Neural cell (in vitro differentiated cells): Measurements from ENCODE around the gene MARS1. TPM values are rescaled to one million over a fixed set of nuclear protein-coding genes. Genes with fewer than 3 reads are reported as not detected.

Experiments
- H2AFZ ChIP-seq: fragments of 200-600, 300-800 bp; sonication (generic), shearing (Covaris generic); 2 replicates; pipeline ENCODE4 v1.6.0; 2014; ENCODE audit warnings: low read depth, mild to moderate bottlenecking, antibody characterized with exemption, low read length, moderate library complexity
- H3F3A ChIP-seq: fragments of 200-600 bp; shearing (Covaris generic); 2 replicates; pipeline ENCODE4 v1.6.1; 2016; ENCODE audit warnings: mild to moderate bottlenecking, moderate library complexity, mixed read lengths, antibody characterized with exemption, low read length; ENCODE audit not compliant: insufficient read depth, poor library complexity, severe bottlenecking
- H3K27ac ChIP-seq: fragments of 200-600, 300-800 bp; sonication (generic), shearing (Covaris generic); 2 replicates; pipeline ENCODE4 v1.5.1; 2014; ENCODE audit warnings: mild to moderate bottlenecking, low read length, moderate library complexity
- H3K27me3 ChIP-seq: fragments of 300-800, 200-600 bp; sonication (generic), shearing (Covaris generic); 2 replicates; pipeline ENCODE4 v1.6.0; 2014; ENCODE audit warnings: mild to moderate bottlenecking, low read depth, low read length, moderate library complexity; ENCODE audit not compliant: insufficient read depth
- H3K36me3 ChIP-seq: fragments of 300-800, 200-600 bp; sonication (generic), shearing (Covaris generic); 2 replicates; pipeline ENCODE4 v1.5.1; 2014; ENCODE audit warnings: mild to moderate bottlenecking, antibody characterized with exemption, low read length, moderate library complexity; ENCODE audit not compliant: insufficient read depth
- H3K4me2 ChIP-seq: fragments of 300-800, 200-600 bp; sonication (generic), shearing (Covaris generic); 2 replicates; pipeline ENCODE4 v1.6.0; 2014; ENCODE audit warnings: mild to moderate bottlenecking, low read length
- H3K4me3 ChIP-seq: fragments of 300-800, 200-600 bp; sonication (generic), shearing (Covaris generic); 2 replicates; pipeline ENCODE4 v1.5.1; 2014; ENCODE audit warnings: mild to moderate bottlenecking, low read length, moderate library complexity
- H3K79me2 ChIP-seq: fragments of 200-600 bp; shearing (Covaris generic); replicated peaks from 2 replicates; pipeline ENCODE4 v1.6.0; 2014; ENCODE audit warnings: mild to moderate bottlenecking, low read length, moderate library complexity; ENCODE audit not compliant: insufficient read depth
- H3K9ac ChIP-seq: fragments of 300-800, 200-600 bp; sonication (generic), shearing (Covaris generic); 2 replicates; pipeline ENCODE4 v1.6.1; 2016; ENCODE audit warnings: mild to moderate bottlenecking, low read length, mixed read lengths
- H3K9me2 ChIP-seq: fragments of 200-600 bp; shearing (Covaris generic); 2 replicates; pipeline ENCODE4 v1.6.1; 2016; ENCODE audit warnings: mild to moderate bottlenecking, low read length, mixed read lengths; ENCODE audit not compliant: insufficient read depth
- H3K9me3 ChIP-seq: fragments of 200-600, 300-800 bp; sonication (generic), shearing (Covaris generic); 2 replicates; pipeline ENCODE4 v1.6.1; 2016; ENCODE audit warnings: mild to moderate bottlenecking, mixed run types, low read length, moderate library complexity, mixed read lengths
- H4K20me1 ChIP-seq: fragments of 200-600 bp; shearing (Covaris generic); 2 replicates; pipeline ENCODE4 v1.6.1; 2016; ENCODE audit warnings: mild to moderate bottlenecking, mixed run types; ENCODE audit not compliant: insufficient read depth
- CTCF ChIP-seq: fragments of 450-650 bp; IDR thresholded peaks from 2 replicates; pipeline ENCODE4 v1.5.1; 2014; ENCODE audit warnings: antibody characterized with exemption, mild to moderate bottlenecking, moderate library complexity; ENCODE audit not compliant: poor library complexity, severe bottlenecking
- EP300 ChIP-seq: fragments of 450-650 bp; conservative IDR thresholded peaks from 2 replicates; pipeline ENCODE4 v1.6.1; 2014; ENCODE audit warnings: antibody characterized with exemption, mild to moderate bottlenecking, moderate library complexity; ENCODE audit not compliant: poor library complexity, severe bottlenecking
- EZH2 ChIP-seq: fragments of 200-600, 300-800 bp; shearing (Covaris generic), sonication (generic); IDR thresholded peaks from 2 replicates; pipeline ENCODE4 v1.6.1; 2014; ENCODE audit warnings: antibody characterized with exemption, low read length, borderline replicate concordance, mild to moderate bottlenecking; ENCODE audit not compliant: insufficient read depth, poor library complexity, severe bottlenecking
- MXI1 ChIP-seq: fragments of 450-650 bp; conservative IDR thresholded peaks from 2 replicates; pipeline ENCODE4 v1.6.1; 2014; ENCODE audit warnings: antibody characterized with exemption, mild to moderate bottlenecking; ENCODE audit not compliant: poor library complexity, severe bottlenecking
- POLR2AphosphoS5 ChIP-seq: IDR thresholded peaks from 2 replicates; pipeline ENCODE4 v1.6.1; 2012
- RAD21 ChIP-seq: fragments of 450-650 bp; conservative IDR thresholded peaks from 2 replicates; pipeline ENCODE4 v1.6.1; 2014; ENCODE audit warnings: antibody characterized with exemption, mild to moderate bottlenecking, moderate library complexity
- SMC3 ChIP-seq: fragments of 450-650 bp; conservative IDR thresholded peaks from 2 replicates; pipeline ENCODE4 v1.6.1; 2014; ENCODE audit warnings: antibody characterized with exemption, mild to moderate bottlenecking, moderate library complexity; ENCODE audit not compliant: poor library complexity
- TAF1 ChIP-seq: IDR thresholded peaks from 2 replicates; pipeline ENCODE4 v1.6.1; 2012; ENCODE audit warnings: low read depth
- polyA plus RNA-seq: library from polyadenylated mRNA; depleted of rRNA; stranded (reverse); fragments of >200 nt; gene quantifications from 2 replicates; pipeline ENCODE4 v1.2.3, GENCODE V29; 2014
- TF ChIP-seq, protein P1 (sequence below): IDR thresholded peaks from 2 replicates; pipeline ENCODE4 v1.6.1; 2012; ENCODE audit warnings: borderline replicate concordance

MARS1 gene
- polyA plus RNA-seq, 1 donor from 2014 or later, result 321 TPM

- H4K20me1 ChIP-seq, result no peaks in the 10 kb centered on the region
- no peaks in the 10 kb centered on the region for H3F3A ChIP-seq
- TF ChIP-seq TAF1 (no peak), MXI1 (no peak), SMC3 (no peak), CTCF (no peak), EP300 (no peak), EZH2 (no peak), POLR2AphosphoS5 (no peak)
- TF ChIP-seq, protein P1, sequence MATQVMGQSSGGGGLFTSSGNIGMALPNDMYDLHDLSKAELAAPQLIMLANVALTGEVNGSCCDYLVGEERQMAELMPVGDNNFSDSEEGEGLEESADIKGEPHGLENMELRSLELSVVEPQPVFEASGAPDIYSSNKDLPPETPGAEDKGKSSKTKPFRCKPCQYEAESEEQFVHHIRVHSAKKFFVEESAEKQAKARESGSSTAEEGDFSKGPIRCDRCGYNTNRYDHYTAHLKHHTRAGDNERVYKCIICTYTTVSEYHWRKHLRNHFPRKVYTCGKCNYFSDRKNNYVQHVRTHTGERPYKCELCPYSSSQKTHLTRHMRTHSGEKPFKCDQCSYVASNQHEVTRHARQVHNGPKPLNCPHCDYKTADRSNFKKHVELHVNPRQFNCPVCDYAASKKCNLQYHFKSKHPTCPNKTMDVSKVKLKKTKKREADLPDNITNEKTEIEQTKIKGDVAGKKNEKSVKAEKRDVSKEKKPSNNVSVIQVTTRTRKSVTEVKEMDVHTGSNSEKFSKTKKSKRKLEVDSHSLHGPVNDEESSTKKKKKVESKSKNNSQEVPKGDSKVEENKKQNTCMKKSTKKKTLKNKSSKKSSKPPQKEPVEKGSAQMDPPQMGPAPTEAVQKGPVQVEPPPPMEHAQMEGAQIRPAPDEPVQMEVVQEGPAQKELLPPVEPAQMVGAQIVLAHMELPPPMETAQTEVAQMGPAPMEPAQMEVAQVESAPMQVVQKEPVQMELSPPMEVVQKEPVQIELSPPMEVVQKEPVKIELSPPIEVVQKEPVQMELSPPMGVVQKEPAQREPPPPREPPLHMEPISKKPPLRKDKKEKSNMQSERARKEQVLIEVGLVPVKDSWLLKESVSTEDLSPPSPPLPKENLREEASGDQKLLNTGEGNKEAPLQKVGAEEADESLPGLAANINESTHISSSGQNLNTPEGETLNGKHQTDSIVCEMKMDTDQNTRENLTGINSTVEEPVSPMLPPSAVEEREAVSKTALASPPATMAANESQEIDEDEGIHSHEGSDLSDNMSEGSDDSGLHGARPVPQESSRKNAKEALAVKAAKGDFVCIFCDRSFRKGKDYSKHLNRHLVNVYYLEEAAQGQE, result no peak
- no peaks in the 10 kb centered on the region for H3K9me3 ChIP-seq
- H3K27me3 ChIP-seq, result no peaks in the 10 kb centered on the region
- H3K79me2 ChIP-seq, result peaks cover 4% of the 10 kb centered on the region
- H2AFZ ChIP-seq, result no peak overlapping the region
- H3K36me3 ChIP-seq, result no peaks in the 10 kb centered on the region
- no peak overlapping the region for H3K27ac ChIP-seq
- H3K9ac ChIP-seq, result no peak overlapping the region
- no peaks in the 10 kb centered on the region for H3K9me2 ChIP-seq
- no peak overlapping the region for H3K4me2 ChIP-seq
- no peak overlapping the region for H3K4me3 ChIP-seq
Measured at GRCh38 chr12:57539134-57539768, 51.4 kb downstream of the MARS1 start.

- no peak overlapping the region for H3K9ac ChIP-seq
- H3K27me3 ChIP-seq, result no peaks in the 10 kb centered on the region
- H3K27ac ChIP-seq, result no peak overlapping the region
- no peak overlapping the region for H3K4me2 ChIP-seq
- no peaks in the 10 kb centered on the region for H3F3A ChIP-seq
- no peaks in the 10 kb centered on the region for H4K20me1 ChIP-seq
- no peaks in the 10 kb centered on the region for H3K9me2 ChIP-seq
- peaks cover 20% of the 10 kb centered on the region for H3K79me2 ChIP-seq
- no peak overlapping the region for H2AFZ ChIP-seq
- no peak overlapping the region for H3K4me3 ChIP-seq
- H3K36me3 ChIP-seq, result no peaks in the 10 kb centered on the region
- TF ChIP-seq RAD21 (no peak), MXI1 (no peak), POLR2AphosphoS5 (no peak), EZH2 (no peak), EP300 (no peak), CTCF (no peak)
- TF ChIP-seq, protein P1, result no peak
- H3K9me3 ChIP-seq, result no peaks in the 10 kb centered on the region
Measured at GRCh38 chr12:57541001-57541400, 53.1 kb downstream of the MARS1 start.
